ENCODE data around the gene COL9A3.

COL9A3 gene

DNA sequence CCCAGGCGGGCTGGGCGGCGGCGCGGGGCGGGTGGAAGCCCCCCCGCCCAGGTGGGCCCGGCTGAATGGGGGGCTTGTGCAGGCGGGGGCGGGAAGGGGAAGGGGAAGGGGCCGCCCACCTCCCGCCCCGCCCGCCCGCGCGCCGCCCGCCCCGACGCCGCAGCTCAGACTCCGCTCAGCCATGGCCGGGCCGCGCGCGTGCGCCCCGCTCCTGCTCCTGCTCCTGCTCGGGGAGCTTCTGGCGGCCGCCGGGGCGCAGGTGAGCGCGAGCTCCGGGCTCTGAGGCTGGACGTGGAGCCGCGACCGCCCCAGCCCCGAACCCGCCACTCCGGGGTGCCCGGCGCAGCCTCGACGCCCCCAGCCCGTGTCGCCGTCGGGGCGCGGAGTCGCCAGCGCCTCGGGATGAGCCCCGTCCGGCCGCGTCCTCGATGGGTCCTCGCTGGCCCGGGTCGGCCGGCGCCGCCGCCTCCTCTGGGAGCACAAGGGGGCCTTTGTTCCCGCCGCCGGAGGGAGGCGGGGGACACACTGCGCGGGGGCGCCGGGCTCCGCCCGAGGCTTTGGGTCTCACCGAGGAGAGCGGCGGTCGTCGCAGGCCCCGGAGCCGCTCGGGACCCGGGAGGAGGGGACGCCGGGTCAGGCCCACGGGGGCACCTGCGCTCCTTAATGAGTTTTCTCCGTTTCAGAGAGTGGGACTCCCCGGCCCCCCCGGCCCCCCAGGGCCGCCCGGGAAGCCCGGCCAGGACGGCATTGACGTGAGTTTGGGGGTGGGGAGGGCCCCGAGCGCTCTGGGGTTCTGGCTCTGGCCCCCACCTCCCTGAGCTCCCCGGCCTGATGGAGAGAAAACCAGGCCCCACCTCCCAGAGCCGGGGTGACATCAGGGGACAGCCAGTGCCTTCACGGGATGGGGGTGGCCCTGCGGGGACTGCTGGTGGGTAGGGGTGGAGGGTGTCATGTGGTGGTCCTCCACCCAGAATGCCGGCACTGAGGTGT, at the start of gene COL9A3:
TSS of gene COL9A3 (plus strand) at position 167 of the 990 bp plus-strand sequence. CDS start at position 182, 15 bp downstream.
- Histone ChIP-seq H3K9me3 (ENCODE audit: control insufficient read depth, low read length) (no peaks in the 10 kb centered on the region), H3K79me2 (no peaks in the 10 kb centered on the region), H2AFZ (peak within 1 kb of the TSS; percentile 58), H3K4me2 (ENCODE audit: low read length) (peak within 1 kb of the TSS; percentile 65), H3K27me3 (ENCODE audit: control insufficient read depth, insufficient read depth, low read length) (no peaks in the 10 kb centered on the region), H3K9ac (no peak within 1 kb of the TSS), H3K4me3 (ENCODE audit: low read depth, low read length) (no peak within 1 kb of the TSS), H3K36me3 (ENCODE audit: control insufficient read depth, insufficient read depth, low read length) (no peaks in the 10 kb centered on the region), H3K4me1 (peaks cover 19% of the 10 kb centered on the region), H3K27ac (no peak within 1 kb of the TSS)
- TF ChIP-seq, protein P1, sequence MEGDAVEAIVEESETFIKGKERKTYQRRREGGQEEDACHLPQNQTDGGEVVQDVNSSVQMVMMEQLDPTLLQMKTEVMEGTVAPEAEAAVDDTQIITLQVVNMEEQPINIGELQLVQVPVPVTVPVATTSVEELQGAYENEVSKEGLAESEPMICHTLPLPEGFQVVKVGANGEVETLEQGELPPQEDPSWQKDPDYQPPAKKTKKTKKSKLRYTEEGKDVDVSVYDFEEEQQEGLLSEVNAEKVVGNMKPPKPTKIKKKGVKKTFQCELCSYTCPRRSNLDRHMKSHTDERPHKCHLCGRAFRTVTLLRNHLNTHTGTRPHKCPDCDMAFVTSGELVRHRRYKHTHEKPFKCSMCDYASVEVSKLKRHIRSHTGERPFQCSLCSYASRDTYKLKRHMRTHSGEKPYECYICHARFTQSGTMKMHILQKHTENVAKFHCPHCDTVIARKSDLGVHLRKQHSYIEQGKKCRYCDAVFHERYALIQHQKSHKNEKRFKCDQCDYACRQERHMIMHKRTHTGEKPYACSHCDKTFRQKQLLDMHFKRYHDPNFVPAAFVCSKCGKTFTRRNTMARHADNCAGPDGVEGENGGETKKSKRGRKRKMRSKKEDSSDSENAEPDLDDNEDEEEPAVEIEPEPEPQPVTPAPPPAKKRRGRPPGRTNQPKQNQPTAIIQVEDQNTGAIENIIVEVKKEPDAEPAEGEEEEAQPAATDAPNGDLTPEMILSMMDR (IDR thresholded peaks at IDR 0.05): no peak

DNA sequence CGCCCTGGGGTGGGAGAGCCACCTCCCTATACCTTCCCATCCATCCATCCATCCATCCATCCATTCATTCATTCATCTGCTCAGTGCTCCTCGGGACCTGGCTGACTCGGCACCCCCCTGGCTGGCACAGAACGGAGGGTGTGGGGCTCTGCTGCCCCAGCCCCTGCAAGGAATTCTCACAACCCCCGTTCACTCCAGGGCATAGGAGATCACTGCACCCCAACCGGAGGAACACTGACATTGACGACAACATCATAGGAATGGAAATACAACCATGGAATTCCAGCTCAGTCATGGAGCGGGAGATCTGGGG, 48.7 kb upstream of the COL9A3 start:
- Histone ChIP-seq H3K4me2 (ENCODE audit: low read length) (no peak overlapping the region), H3K9ac (no peak overlapping the region), H3K27ac (no peak overlapping the region), H3K27me3 (ENCODE audit: control insufficient read depth, insufficient read depth, low read length) (no peaks in the 10 kb centered on the region), H3K79me2 (no peaks in the 10 kb centered on the region), H3K4me3 (ENCODE audit: low read depth, low read length) (no peak overlapping the region), H3K4me1 (peaks cover 4% of the 10 kb centered on the region), H3K36me3 (ENCODE audit: control insufficient read depth, insufficient read depth, low read length) (no peaks in the 10 kb centered on the region), H3K9me3 (ENCODE audit: control insufficient read depth, low read length) (no peaks in the 10 kb centered on the region), H2AFZ (no peak overlapping the region)
- TF ChIP-seq, protein P1 (IDR thresholded peaks at IDR 0.05): no peak

GRCh38 chr20:62768551-62769287, 48.1 kb upstream of the COL9A3 start:
- no peaks in the 10 kb centered on the region for H3K9me3 ChIP-seq (ENCODE audit: control insufficient read depth, low read length)
- no peaks in the 10 kb centered on the region for H3K27me3 ChIP-seq (ENCODE audit: control insufficient read depth, insufficient read depth, low read length)
- H3K36me3 ChIP-seq (ENCODE audit: control insufficient read depth, insufficient read depth, low read length): no peaks in the 10 kb centered on the region
- H3K4me2 ChIP-seq (ENCODE audit: low read length): no peak overlapping the region
- H3K4me1 ChIP-seq: peaks cover 6% of the 10 kb centered on the region
- H2AFZ ChIP-seq: no peak overlapping the region
- no peaks in the 10 kb centered on the region for H3K79me2 ChIP-seq
- H3K4me3 ChIP-seq (ENCODE audit: low read depth, low read length): no peak overlapping the region
- TF ChIP-seq, protein P1 (IDR thresholded peaks at IDR 0.05): no peak
- H3K9ac ChIP-seq: no peak overlapping the region
- no peak overlapping the region for H3K27ac ChIP-seq

DNA sequence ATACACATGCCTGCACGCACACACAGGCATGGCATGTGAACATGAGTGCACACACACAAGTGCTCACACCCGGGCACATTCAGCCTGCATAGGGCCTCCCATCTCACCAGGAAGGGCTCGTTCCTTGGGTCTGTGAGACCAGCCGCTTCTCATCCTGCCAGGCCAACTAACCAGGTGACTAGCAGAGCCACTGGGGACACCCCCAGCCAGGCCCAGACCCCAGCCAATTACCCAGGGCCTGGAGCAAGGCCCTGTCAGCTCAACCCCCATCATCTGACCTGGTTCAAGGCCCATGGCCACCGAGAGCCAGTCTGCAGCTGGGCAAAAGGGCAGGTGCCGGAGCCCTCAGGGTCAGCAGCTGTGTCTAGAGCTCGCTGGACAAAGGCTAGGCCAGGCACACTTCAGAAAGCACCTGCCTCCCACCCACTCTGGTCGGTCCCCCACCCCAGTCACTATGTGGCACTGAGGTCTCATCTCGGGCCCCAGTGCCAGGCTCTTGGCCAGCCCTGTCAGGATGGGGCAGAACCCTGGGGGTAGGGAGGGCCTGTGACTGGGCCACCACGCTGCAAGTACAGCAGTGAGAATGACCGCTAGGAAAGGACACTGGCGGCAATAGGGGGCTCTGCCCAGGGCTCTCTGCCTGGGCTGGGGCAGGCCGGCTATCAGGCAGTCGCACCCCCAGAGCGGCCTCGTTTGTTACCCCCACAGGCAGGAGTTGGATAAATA, 47.3 kb upstream of the COL9A3 start:
- TF ChIP-seq, protein P1 (IDR thresholded peaks at IDR 0.05): no peak
- no peak overlapping the region for H2AFZ ChIP-seq
- no peak overlapping the region for H3K9ac ChIP-seq
- peaks cover 6% of the 10 kb centered on the region for H3K4me1 ChIP-seq
- no peak overlapping the region for H3K4me2 ChIP-seq (ENCODE audit: low read length)
- no peak overlapping the region for H3K4me3 ChIP-seq (ENCODE audit: low read depth, low read length)
- H3K27me3 ChIP-seq (ENCODE audit: control insufficient read depth, insufficient read depth, low read length): peaks cover 4% of the 10 kb centered on the region
- no peaks in the 10 kb centered on the region for H3K36me3 ChIP-seq (ENCODE audit: control insufficient read depth, insufficient read depth, low read length)
- no peak overlapping the region for H3K27ac ChIP-seq
- H3K9me3 ChIP-seq (ENCODE audit: control insufficient read depth, low read length): no peaks in the 10 kb centered on the region
- no peaks in the 10 kb centered on the region for H3K79me2 ChIP-seq

Measured in parathyroid adenoma (tissue), 2 donors.